DMS53 treated with DMSO at 0.1 percent for 48 hours (cell line): ENCODE results near the gene HPS6.

Source experiments
- DNase-seq: peaks from one replicate; lab custom pipeline; 2025; ENCODE audit not compliant: unreplicated experiment; lab: John Stamatoyannopoulos, UW

Gene HPS6

GRCh38 chr10:102115775-102116174 lies 50.6 kb downstream of the HPS6 start:
- peak; percentile 4 for DNase-seq

- no peak for DNase-seq
Observed at GRCh38 chr10:102116656-102117055, 51.5 kb downstream of the HPS6 start.
